ENCODE data around the gene NPEPPS. TPM values are rescaled to one million over a fixed set of nuclear protein-coding genes. Genes with fewer than 3 reads are reported as not detected.

The NPEPPS gene
- total RNA-seq, 1 donor from 2014 or later, result 121 TPM

DNA sequence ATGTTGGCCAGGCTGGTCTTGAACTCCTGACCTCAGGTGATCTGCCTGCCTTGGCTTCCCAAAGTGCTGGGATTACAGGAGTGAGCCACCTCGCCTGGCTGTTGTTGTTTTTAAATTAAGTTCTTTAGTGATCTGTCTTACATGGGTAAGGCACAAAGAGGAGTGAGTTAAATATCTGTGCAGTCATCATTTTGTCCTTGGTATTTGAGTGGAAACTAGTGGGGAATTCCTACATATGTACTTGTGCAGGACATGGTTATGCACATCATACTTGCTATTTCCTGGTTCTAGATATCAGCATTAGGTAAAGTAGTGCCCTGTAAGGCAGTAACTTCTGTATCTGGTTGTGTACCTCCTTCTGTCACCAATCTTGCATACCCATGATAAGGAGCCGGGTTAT lies 122.5 kb downstream of the NPEPPS start:
- H3K79me2 ChIP-seq (ENCODE audit: low read depth), result peaks cover 90% of the 10 kb centered on the region

DNA sequence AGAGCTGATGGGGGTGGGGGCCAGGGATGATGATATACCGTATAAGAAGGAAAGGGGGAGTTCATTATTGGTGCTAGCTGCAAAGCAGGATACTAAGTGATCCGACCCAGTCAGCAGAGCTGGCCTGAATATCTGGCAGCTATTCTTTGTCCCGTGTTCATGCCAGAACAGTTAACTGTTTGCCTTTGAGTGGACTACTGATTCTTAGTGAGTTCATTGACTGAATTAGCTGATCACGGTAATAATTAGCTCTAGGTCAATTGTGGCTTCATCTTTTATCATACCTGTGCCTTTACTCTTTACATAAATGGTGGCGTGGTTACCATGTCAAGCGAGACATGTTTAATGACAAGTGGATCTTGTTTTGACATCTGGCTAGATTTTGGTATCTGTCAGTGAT lies 124.1 kb downstream of the NPEPPS start:
- H3K9me3 Mint-ChIP-seq, result peaks cover 2% of the 10 kb centered on the region
- no peak overlapping the region for H3K4me3 Mint-ChIP-seq
- peaks cover 26% of the 10 kb centered on the region for H3K4me1 Mint-ChIP-seq
- peaks cover 49% of the 10 kb centered on the region for H3K36me3 Mint-ChIP-seq
- peak overlapping the region; percentile 1 for H3K4me2 ChIP-seq
- no peaks in the 10 kb centered on the region for H3K27me3 ChIP-seq
- H3K27me3 Mint-ChIP-seq (ENCODE audit: insufficient read depth, low read depth), result peaks cover 2% of the 10 kb centered on the region
- peak overlapping the region; percentile 39 for H3K9ac ChIP-seq
- H3K9me3 ChIP-seq (ENCODE audit: low read depth), result no peaks in the 10 kb centered on the region
- no peak for DNase-seq (ENCODE audit: low spot score)
- H3K36me3 ChIP-seq, result peaks cover 43% of the 10 kb centered on the region
- peaks cover 45% of the 10 kb centered on the region for H3F3A ChIP-seq (ENCODE audit: low read depth)
- H3K4me3 ChIP-seq, result no peak overlapping the region
- H4K20me1 ChIP-seq (ENCODE audit: low read depth), result peaks cover 91% of the 10 kb centered on the region
- H2AFZ ChIP-seq (replicated peaks), result no peak overlapping the region
- peaks cover 98% of the 10 kb centered on the region for H3K79me2 ChIP-seq (ENCODE audit: low read depth)
- TF ChIP-seq, protein P1, sequence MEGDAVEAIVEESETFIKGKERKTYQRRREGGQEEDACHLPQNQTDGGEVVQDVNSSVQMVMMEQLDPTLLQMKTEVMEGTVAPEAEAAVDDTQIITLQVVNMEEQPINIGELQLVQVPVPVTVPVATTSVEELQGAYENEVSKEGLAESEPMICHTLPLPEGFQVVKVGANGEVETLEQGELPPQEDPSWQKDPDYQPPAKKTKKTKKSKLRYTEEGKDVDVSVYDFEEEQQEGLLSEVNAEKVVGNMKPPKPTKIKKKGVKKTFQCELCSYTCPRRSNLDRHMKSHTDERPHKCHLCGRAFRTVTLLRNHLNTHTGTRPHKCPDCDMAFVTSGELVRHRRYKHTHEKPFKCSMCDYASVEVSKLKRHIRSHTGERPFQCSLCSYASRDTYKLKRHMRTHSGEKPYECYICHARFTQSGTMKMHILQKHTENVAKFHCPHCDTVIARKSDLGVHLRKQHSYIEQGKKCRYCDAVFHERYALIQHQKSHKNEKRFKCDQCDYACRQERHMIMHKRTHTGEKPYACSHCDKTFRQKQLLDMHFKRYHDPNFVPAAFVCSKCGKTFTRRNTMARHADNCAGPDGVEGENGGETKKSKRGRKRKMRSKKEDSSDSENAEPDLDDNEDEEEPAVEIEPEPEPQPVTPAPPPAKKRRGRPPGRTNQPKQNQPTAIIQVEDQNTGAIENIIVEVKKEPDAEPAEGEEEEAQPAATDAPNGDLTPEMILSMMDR (IDR thresholded peaks at IDR 0.05), result no peak
- TF ChIP-seq EZH2 (IDR thresholded peaks at IDR 0.05), result no peak
- TF ChIP-seq EZH2phosphoT487 (IDR thresholded peaks at IDR 0.05), result no peak
- no peak overlapping the region for H3K27ac Mint-ChIP-seq
- H3K27ac ChIP-seq, result no peak overlapping the region
- peaks cover 19% of the 10 kb centered on the region for H3K4me1 ChIP-seq

More for the DNA sequence above, 122.5 kb downstream of the NPEPPS start:
- Mint-ChIP-seq H3K36me3 (peaks cover 45% of the 10 kb centered on the region), H3K4me1 (peaks cover 32% of the 10 kb centered on the region), H3K27me3 (ENCODE audit: insufficient read depth, low read depth) (peaks cover 5% of the 10 kb centered on the region), H3K9me3 (peaks cover 2% of the 10 kb centered on the region), H3K27ac (no peak overlapping the region), H3K4me3 (peak overlapping the region; percentile 54)
- Histone ChIP-seq H2AFZ (replicated peaks) (no peak overlapping the region), H3K4me2 (peak overlapping the region; percentile 82), H4K20me1 (ENCODE audit: low read depth) (peaks cover 76% of the 10 kb centered on the region), H3K9ac (no peak overlapping the region), H3K9me3 (ENCODE audit: low read depth) (no peaks in the 10 kb centered on the region), H3K4me3 (no peak overlapping the region), H3F3A (ENCODE audit: low read depth) (peaks cover 43% of the 10 kb centered on the region), H3K27ac (no peak overlapping the region), H3K36me3 (peaks cover 37% of the 10 kb centered on the region), H3K4me1 (peaks cover 19% of the 10 kb centered on the region), H3K27me3 (no peaks in the 10 kb centered on the region)
- TF ChIP-seq, protein P1 (IDR thresholded peaks at IDR 0.05), result no peak
- no peak for TF ChIP-seq EZH2 (IDR thresholded peaks at IDR 0.05)
- no peak for TF ChIP-seq EZH2phosphoT487 (IDR thresholded peaks at IDR 0.05)
- DNase-seq (ENCODE audit: low spot score), result no peak

DNA sequence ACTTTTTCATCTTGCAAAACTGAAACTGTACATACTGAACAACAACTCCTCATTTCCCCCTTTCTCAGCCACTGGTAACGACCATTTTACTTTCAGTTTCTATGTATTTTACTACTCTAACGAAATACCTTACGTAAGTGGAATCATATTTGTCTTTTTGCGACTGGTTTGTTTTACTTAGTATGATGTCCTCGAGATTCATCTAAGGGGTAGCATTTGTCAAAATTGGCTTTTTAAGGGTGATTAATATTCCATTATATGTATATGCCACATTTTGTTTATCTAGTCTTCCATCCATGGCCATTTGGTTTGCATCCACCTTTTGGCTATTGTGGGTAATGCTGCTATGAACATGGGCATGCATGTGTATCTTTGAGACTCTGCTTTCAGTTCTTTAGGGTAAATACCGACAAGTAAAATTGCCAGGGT lies 129.2 kb downstream of the NPEPPS start:
- H3F3A ChIP-seq (ENCODE audit: low read depth), result peaks cover 79% of the 10 kb centered on the region
- H3K9me3 ChIP-seq (ENCODE audit: low read depth), result no peaks in the 10 kb centered on the region
- no peak overlapping the region for H3K4me3 ChIP-seq
- H3K4me2 ChIP-seq, result no peak overlapping the region
- H3K9me3 Mint-ChIP-seq, result no peaks in the 10 kb centered on the region
- no peak overlapping the region for H3K27ac ChIP-seq
- no peak overlapping the region for H3K9ac ChIP-seq
- H3K4me3 Mint-ChIP-seq, result no peak overlapping the region
- H3K27ac Mint-ChIP-seq, result no peak overlapping the region
- peaks cover 40% of the 10 kb centered on the region for H3K36me3 ChIP-seq
- H3K4me1 Mint-ChIP-seq, result peaks cover 3% of the 10 kb centered on the region
- peaks cover 32% of the 10 kb centered on the region for H3K36me3 Mint-ChIP-seq
- no peak overlapping the region for H2AFZ ChIP-seq (replicated peaks)
- TF ChIP-seq EZH2phosphoT487 (IDR thresholded peaks at IDR 0.05) (no peak), EZH2 (IDR thresholded peaks at IDR 0.05) (no peak)
- TF ChIP-seq, protein P1 (IDR thresholded peaks at IDR 0.05), result no peak
- H4K20me1 ChIP-seq (ENCODE audit: low read depth), result peaks cover 96% of the 10 kb centered on the region
- no peaks in the 10 kb centered on the region for H3K27me3 ChIP-seq
- DNase-seq (ENCODE audit: low spot score), result no peak
- H3K4me1 ChIP-seq, result peaks cover 12% of the 10 kb centered on the region
- H3K27me3 Mint-ChIP-seq (ENCODE audit: insufficient read depth, low read depth), result no peaks in the 10 kb centered on the region
- H3K79me2 ChIP-seq (ENCODE audit: low read depth), result peaks cover 63% of the 10 kb centered on the region

Data from neural progenitor cell (in vitro differentiated cells).